Ovary (tissue), 3 donors: ENCODE results near the gene SERINC3.

Experiments used
- EP300 ChIP-seq: sonication (generic); formaldehyde crosslinking; IDR thresholded peaks from one replicate; pipeline ENCODE4 v1.6.1; 2017; ENCODE audit warnings: antibody characterized with exemption
- POLR2A ChIP-seq: fragments of 450-650 bp; IDR thresholded peaks from one replicate; pipeline ENCODE4 v1.6.1; 2017; ENCODE audit warnings: antibody characterized with exemption, mild to moderate bottlenecking, moderate library complexity
- TF ChIP-seq, protein P1 (sequence below), 3 donors: fragments of 450-650 bp in 2 of 3; fragments of 200-600 bp in 1 of 3; IDR thresholded peaks; one replicate each; pipeline versions ENCODE4 v1.5.1 to v1.8.0; 2016 to 2022; ENCODE audit warnings: antibody characterized with exemption in 3 of 3, mild to moderate bottlenecking in 1 of 3
- donor health status: DM: no; HTN: no; CAD: no.

DNA sequence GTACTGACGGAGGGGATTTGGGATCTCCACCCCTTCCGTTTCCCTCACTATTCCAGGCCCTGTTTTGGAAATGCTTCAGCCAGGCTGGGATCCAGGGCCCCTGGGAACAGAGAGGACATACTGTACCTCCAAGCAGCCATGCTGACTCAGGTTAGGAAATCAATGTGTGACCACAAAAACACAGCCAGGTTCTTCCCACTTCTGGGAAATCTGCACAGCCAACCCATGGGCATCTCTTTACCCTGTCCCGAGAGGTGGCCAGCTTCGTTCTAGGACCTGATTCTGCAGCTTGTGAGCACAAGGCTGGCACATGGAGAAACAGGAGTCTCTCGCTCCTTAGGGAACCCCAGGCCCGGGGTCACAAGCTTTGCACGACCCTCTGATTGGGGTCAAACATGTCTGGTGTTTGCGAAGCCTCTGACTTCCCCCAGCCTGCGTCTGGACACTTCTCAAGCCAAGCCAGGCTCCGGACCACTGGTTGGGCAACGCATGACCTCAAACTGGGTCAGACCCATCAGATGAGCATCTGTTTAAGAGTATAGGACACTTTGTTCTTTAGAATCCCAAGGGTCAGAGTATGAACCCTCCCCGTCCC is 54.5 kb downstream of the SERINC3 start:
- TF ChIP-seq, protein P1, sequence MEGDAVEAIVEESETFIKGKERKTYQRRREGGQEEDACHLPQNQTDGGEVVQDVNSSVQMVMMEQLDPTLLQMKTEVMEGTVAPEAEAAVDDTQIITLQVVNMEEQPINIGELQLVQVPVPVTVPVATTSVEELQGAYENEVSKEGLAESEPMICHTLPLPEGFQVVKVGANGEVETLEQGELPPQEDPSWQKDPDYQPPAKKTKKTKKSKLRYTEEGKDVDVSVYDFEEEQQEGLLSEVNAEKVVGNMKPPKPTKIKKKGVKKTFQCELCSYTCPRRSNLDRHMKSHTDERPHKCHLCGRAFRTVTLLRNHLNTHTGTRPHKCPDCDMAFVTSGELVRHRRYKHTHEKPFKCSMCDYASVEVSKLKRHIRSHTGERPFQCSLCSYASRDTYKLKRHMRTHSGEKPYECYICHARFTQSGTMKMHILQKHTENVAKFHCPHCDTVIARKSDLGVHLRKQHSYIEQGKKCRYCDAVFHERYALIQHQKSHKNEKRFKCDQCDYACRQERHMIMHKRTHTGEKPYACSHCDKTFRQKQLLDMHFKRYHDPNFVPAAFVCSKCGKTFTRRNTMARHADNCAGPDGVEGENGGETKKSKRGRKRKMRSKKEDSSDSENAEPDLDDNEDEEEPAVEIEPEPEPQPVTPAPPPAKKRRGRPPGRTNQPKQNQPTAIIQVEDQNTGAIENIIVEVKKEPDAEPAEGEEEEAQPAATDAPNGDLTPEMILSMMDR (IDR thresholded peaks at IDR 0.05), result no peak
- TF ChIP-seq POLR2A, result no peak
- TF ChIP-seq EP300, result no peak
